GM19328 (cell line): ENCODE results near the gene KRTAP4-11.
"Not testable (repeated sequence)": the region's sequence is repeated elsewhere in the genome, so short reads cannot be mapped to it uniquely, and the experiment has no call there.

Experiments
- ATAC-seq: cut with Tn5 transposase; IDR thresholded peaks from one replicate; pipeline ENCODE4 v1.9.1; 2021; ENCODE audit warnings: mild to moderate bottlenecking, moderate library complexity; ENCODE audit not compliant: unreplicated experiment

The KRTAP4-11 gene

GRCh38 chr17:41125064-41125463, 6.9 kb upstream of the KRTAP4-11 start:
- ATAC-seq: no peak

GRCh38 chr17:41123991-41124371, 5.8 kb upstream of the KRTAP4-11 start, which contains the start of gene KRTAP4-12:
KRTAP4-12 (minus strand) TSS chr17:41124182; CDS start chr17:41124122, 60 bp downstream.
- ATAC-seq: not testable (repeated sequence)

GRCh38 chr17:41123292-41123990, 5.3 kb upstream of the KRTAP4-11 start:
- ATAC-seq: not testable (repeated sequence)

GRCh38 chr17:41121742-41122141, 3.6 kb upstream of the KRTAP4-11 start:
- no peak for ATAC-seq

GRCh38 chr17:41119696-41120690, 1.8 kb upstream of the KRTAP4-11 start:
- ATAC-seq: not testable (repeated sequence)

GRCh38 chr17:41118721-41119120, 548 bp upstream of the KRTAP4-11 start:
- no peak for ATAC-seq

GRCh38 chr17:41116297-41116696, 1.9 kb downstream of the KRTAP4-11 start:
- ATAC-seq: no peak

GRCh38 chr17:41111151-41111885, 6.9 kb downstream of the KRTAP4-11 start:
- no peak for ATAC-seq

- not testable (repeated sequence) for ATAC-seq
Observed at GRCh38 chr17:41108728-41109386, 9.3 kb downstream of the KRTAP4-11 start.

GRCh38 chr17:41107941-41108450, 10.2 kb downstream of the KRTAP4-11 start:
- no peak for ATAC-seq

GRCh38 chr17:41105347-41105746, 12.8 kb downstream of the KRTAP4-11 start, which contains the start of gene KRTAP4-9:
KRTAP4-9 (plus strand) TSS chr17:41105389; CDS start chr17:41105389, 0 bp downstream.
- ATAC-seq: not testable (repeated sequence)

GRCh38 chr17:41104386-41105038, 13.7 kb downstream of the KRTAP4-11 start:
- ATAC-seq: not testable (repeated sequence)

GRCh38 chr17:41103896-41104295, 14.3 kb downstream of the KRTAP4-11 start:
- ATAC-seq: no peak

GRCh38 chr17:41101586-41102259, 16.4 kb downstream of the KRTAP4-11 start, which contains the start of gene KRTAP4-16:
KRTAP4-16 (minus strand) TSS chr17:41102209; CDS start chr17:41102209, 0 bp downstream.
- no peak for ATAC-seq

GRCh38 chr17:41099682-41100480, 18.3 kb downstream of the KRTAP4-11 start:
- not testable (repeated sequence) for ATAC-seq

- ATAC-seq: no peak
Observed at GRCh38 chr17:41098481-41098880, 19.7 kb downstream of the KRTAP4-11 start.

GRCh38 chr17:41098042-41098441, 20.1 kb downstream of the KRTAP4-11 start, which contains the start of gene KRTAP4-8:
KRTAP4-8 (minus strand) TSS chr17:41098142; CDS start chr17:41098084, 58 bp downstream.
- ATAC-seq: no peak

- ATAC-seq: no peak
Observed at GRCh38 chr17:41096055-41096454, 22.1 kb downstream of the KRTAP4-11 start.
